ENCODE measurements around the gene PNLDC1.
"Not testable (repeated sequence)": the region's sequence is repeated elsewhere in the genome, so short reads cannot be mapped to it uniquely, and the experiment has no call there.

Gene PNLDC1

DNA sequence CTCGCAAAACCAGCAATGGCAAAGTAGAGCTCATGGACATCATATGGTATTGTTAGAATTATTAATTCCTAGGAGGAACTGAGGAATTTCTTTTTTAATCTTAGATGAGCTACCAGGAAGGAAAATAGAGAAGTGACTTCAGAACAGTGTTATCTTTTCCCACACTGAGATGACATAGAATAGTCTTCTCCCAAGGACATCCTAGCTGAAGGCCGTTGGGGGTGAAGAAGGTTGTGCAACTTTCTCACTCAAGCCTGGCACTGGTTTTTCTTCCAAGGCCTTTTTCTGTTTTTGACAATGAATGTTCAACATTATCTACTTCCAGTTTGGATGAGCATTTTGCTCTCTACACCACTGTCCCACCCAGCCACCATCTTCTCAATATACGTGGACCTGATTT is 54.9 kb downstream of the PNLDC1 start:
- Histone ChIP-seq H3K36me3 (ENCODE audit: control insufficient read depth, insufficient read depth, low read length) (no peaks in the 10 kb centered on the region), H3K4me1 (ENCODE audit: control insufficient read depth, insufficient read depth, low read length, poor library complexity, severe bottlenecking) (no peaks in the 10 kb centered on the region), H3K27ac (ENCODE audit: low read depth, low read length, severe bottlenecking) (no peak overlapping the region), H3K9me3 (ENCODE audit: control insufficient read depth, low read length) (no peaks in the 10 kb centered on the region), H3K4me3 (ENCODE audit: extremely low read depth, insufficient read depth, low read length, poor library complexity, severe bottlenecking) (no peak overlapping the region)
- 69 to 81% methylated on average over 2 of the region's 3 CpGs for WGBS, 2 experiments (ENCODE audit: insufficient coverage in 2 of 2)

DNA sequence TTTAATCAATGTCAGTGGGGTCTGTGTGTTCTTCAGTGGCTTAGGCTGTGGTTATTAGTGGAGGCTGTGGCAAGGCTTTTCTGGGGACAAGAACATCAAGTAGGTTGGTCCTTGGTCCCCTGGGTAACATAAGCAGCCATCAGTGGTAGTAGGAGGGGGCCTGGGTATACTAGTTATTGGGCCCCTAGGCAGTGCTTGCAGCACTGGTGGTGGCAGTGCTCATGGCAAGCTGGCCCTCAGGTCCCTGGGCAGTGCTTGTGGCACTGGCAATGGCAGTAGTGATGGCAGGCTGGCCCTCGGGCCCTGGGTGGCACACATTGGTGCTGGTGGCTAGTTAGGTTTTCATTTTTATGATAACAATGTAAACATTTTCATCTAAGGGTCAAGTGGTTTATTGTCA is 58.2 kb downstream of the PNLDC1 start:
- Histone ChIP-seq H3K36me3 (ENCODE audit: control insufficient read depth, insufficient read depth, low read length) (no peaks in the 10 kb centered on the region), H3K27ac (ENCODE audit: low read depth, low read length, severe bottlenecking) (no peak overlapping the region), H3K4me1 (ENCODE audit: control insufficient read depth, insufficient read depth, low read length, poor library complexity, severe bottlenecking) (no peaks in the 10 kb centered on the region), H3K9me3 (ENCODE audit: control insufficient read depth, low read length) (no peaks in the 10 kb centered on the region), H3K4me3 (ENCODE audit: extremely low read depth, insufficient read depth, low read length, poor library complexity, severe bottlenecking) (no peak overlapping the region)
- WGBS, 2 experiments (ENCODE audit: insufficient coverage in 2 of 2): no CpG with 5 or more reads among the region's 1 CpG

DNA sequence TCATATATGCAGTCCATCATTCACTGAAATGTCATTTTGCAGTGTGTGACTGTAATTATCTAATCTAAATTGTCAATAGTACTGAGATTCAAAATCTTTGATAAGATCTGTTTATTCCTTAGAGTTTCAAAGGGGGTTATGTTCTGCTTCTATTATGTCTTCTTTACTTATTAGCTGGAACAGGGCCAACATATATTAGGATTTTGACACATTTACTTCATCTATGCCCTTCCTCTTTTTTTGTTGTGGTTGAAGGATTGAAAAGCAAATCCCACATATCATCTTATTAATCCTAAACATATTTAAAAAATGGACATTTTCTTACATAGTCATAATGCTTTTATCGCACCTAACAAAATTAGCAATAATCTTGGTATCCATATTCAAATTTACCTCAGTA is 60.4 kb downstream of the PNLDC1 start:
- Histone ChIP-seq H3K27ac (ENCODE audit: low read depth, low read length, severe bottlenecking) (no peak overlapping the region), H3K36me3 (ENCODE audit: control insufficient read depth, insufficient read depth, low read length) (no peaks in the 10 kb centered on the region), H3K4me1 (ENCODE audit: control insufficient read depth, insufficient read depth, low read length, poor library complexity, severe bottlenecking) (no peaks in the 10 kb centered on the region), H3K4me3 (ENCODE audit: extremely low read depth, insufficient read depth, low read length, poor library complexity, severe bottlenecking) (no peak overlapping the region), H3K9me3 (ENCODE audit: control insufficient read depth, low read length) (no peaks in the 10 kb centered on the region)
- 80% methylated on average over 1 of the region's 1 CpG; no CpG with 5 or more reads in 1 of the 2 experiments for WGBS, 2 experiments (ENCODE audit: insufficient coverage in 2 of 2)

DNA sequence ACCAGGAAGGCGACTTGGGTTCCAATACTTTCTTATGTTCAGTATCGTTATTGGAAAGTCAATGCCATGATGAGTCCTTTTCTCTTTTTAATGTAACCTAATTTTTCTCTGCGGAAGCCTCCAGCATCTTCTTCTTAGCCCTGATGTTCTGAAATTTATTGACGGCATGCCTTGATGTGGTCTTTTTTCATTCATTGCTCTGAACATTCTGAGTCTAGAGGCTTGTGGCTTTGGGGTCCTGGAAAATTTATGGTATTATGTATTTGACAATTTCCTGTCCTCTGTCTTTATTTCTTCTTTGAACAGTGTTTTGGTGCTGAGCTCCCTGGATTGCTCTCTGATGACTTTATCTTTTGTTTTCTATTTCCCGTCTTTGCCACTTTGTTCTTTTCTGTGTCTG is 62.0 kb downstream of the PNLDC1 start:
- 92% methylated on average over 4 of the region's 5 CpGs for WGBS, 2 experiments (ENCODE audit: insufficient coverage in 2 of 2)
- no peaks in the 10 kb centered on the region for H3K4me1 ChIP-seq (ENCODE audit: control insufficient read depth, insufficient read depth, low read length, poor library complexity, severe bottlenecking)
- H3K4me3 ChIP-seq (ENCODE audit: extremely low read depth, insufficient read depth, low read length, poor library complexity, severe bottlenecking): no peak overlapping the region
- no peaks in the 10 kb centered on the region for H3K36me3 ChIP-seq (ENCODE audit: control insufficient read depth, insufficient read depth, low read length)
- no peak overlapping the region for H3K27ac ChIP-seq (ENCODE audit: low read depth, low read length, severe bottlenecking)
- no peaks in the 10 kb centered on the region for H3K9me3 ChIP-seq (ENCODE audit: control insufficient read depth, low read length)

DNA sequence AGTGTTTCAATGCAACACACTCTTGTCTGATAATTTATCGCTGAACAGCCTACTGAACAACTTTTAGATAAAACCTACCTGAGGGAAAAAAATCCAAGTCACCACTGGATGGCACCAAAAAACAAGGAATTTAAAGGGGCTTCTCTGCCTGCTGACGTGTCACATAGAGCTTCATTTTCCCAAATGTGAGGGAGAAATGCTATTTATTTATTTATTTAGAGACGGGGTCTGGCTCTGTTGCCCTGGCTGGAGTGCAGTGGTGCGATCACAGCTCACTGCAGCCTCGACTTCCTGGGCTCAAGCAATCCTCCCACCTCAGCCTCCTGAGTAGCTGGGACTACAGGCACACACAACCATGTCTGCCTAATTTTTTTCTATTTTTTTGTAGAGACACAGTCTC is 63.3 kb downstream of the PNLDC1 start:
- H3K9me3 ChIP-seq (ENCODE audit: control insufficient read depth, low read length); H3K36me3 ChIP-seq (ENCODE audit: control insufficient read depth, insufficient read depth, low read length); H3K4me3 ChIP-seq (ENCODE audit: extremely low read depth, insufficient read depth, low read length, poor library complexity, severe bottlenecking); H3K4me1 ChIP-seq (ENCODE audit: control insufficient read depth, insufficient read depth, low read length, poor library complexity, severe bottlenecking); H3K27ac ChIP-seq (ENCODE audit: low read depth, low read length, severe bottlenecking): not testable (repeated sequence)
- 32 to 55% methylated on average over 2 to 5 of the region's 5 CpGs for WGBS, 2 experiments (ENCODE audit: insufficient coverage in 2 of 2)

DNA sequence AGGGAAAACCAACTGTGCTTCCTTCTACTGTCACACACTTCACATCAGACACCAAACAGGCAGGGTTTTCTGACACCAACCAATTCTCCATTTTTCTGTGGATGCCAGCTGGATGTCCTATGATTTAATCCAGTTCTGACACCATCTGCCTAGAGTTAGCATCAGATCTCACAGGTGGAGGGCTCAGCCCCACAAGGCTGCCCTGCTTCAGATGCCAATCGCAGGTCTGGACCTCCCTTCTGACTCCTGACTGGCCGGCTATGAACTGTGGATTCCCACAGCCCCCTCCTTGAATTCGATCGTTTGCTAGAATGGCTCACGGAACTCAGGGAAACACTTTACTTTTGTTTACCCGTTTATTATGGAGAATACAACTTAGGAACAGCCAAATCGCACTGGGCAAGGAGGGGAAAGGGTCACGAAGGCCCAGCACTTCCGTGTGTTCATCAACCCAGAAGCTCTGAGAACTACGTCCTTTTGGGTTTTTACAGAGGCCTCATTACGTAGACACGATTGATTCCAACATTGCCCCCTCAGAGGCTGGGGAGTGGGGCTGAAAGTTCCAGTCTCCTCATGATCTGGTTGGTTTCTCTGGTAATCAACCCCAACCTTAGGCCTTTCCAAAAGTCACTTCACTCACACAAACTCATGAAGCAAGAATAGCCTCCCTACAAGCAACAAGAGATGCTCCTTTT is 65.3 kb downstream of the PNLDC1 start:
- WGBS, 2 experiments (ENCODE audit: insufficient coverage in 2 of 2): 79 to 81% methylated on average over 7 to 12 of the region's 12 CpGs
- Histone ChIP-seq H3K4me3 (ENCODE audit: extremely low read depth, insufficient read depth, low read length, poor library complexity, severe bottlenecking) (no peak overlapping the region), H3K4me1 (ENCODE audit: control insufficient read depth, insufficient read depth, low read length, poor library complexity, severe bottlenecking) (no peaks in the 10 kb centered on the region), H3K27ac (ENCODE audit: low read depth, low read length, severe bottlenecking) (no peak overlapping the region), H3K9me3 (ENCODE audit: control insufficient read depth, low read length) (no peaks in the 10 kb centered on the region), H3K36me3 (ENCODE audit: control insufficient read depth, insufficient read depth, low read length) (no peaks in the 10 kb centered on the region)

DNA sequence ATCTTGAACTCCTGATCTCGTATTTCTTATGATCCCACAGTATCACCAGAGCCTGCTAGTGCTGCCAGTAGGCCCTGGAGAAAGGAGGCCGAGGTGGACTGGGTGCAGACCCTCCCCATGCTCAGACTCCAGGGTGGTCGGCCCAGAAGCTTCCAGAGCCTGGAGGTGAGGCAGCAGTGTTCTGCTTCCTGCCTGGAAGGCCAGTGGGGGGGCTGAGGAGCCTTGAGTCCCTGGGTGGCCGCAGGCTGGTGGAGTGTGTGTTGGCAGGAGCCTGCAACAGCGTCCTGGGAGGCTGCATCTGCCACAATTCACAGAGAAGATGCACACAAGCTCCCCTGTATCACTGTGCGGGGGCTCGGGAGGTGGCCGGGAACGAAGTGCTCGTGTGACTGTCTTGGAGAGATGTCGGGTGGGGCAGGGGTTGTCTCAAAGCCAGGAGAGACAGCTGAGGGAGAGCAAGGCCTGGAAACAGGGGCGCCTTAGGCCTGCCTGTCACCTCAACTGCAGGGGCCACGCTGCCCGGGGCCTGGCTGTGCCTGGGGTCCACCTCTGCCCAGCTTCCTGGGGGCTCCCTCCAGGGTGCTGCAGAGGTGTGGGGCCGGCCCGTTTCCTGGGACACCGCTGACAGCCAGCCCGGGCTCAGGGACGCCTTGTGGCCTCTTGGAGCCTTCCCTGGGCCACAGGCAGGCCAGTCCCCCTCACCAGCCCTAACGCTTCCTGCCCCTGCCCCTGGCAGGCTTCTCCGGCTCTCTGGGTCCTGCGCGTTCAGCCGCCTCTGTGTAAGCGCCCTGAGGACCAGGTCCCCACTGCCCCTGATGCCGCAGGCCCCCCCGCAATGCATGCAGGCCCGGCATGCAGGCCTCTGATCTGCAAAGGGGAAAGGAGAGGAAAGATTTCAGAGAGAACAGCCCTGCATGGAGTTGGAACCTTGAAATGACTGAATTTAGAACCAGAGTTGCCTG is 66.5 kb downstream of the PNLDC1 start:
- Histone ChIP-seq H3K4me1 (ENCODE audit: control insufficient read depth, insufficient read depth, low read length, poor library complexity, severe bottlenecking) (no peaks in the 10 kb centered on the region), H3K27ac (ENCODE audit: low read depth, low read length, severe bottlenecking) (no peak overlapping the region), H3K9me3 (ENCODE audit: control insufficient read depth, low read length) (no peaks in the 10 kb centered on the region), H3K36me3 (ENCODE audit: control insufficient read depth, insufficient read depth, low read length) (no peaks in the 10 kb centered on the region), H3K4me3 (ENCODE audit: extremely low read depth, insufficient read depth, low read length, poor library complexity, severe bottlenecking) (no peak overlapping the region)
- WGBS, 2 experiments (ENCODE audit: insufficient coverage in 2 of 2): 86 to 89% methylated on average over 27 to 28 of the region's 28 CpGs

Measured in mesodermal cell (in vitro differentiated cells).